IMR-90 (cell line): ENCODE measurements around the gene RELT. TPM values are rescaled to one million over a fixed set of nuclear protein-coding genes. Genes with fewer than 3 reads are reported as not detected.

ENCODE experiments used
- ATAC-seq: fragments of 200-7000 bp; cut with Tn5 transposase; 2 replicates; pipeline ENCODE4 v1.9.1; 2020; ENCODE audit warnings: low read depth, mild to moderate bottlenecking, moderate library complexity
- BruUV-seq: library from RNA; stranded (reverse); fragments of 400-500 nt; replicated peaks from 2 replicates; lab custom pipeline; 2021; lab: Mats Ljungman, UMichigan
- CTCF ChIA-PET: fragments of 300-600 bp; formaldehyde crosslinking; extraction: SDS; loops from one replicate; lab custom pipeline; 2021; ENCODE audit warnings: antibody characterized with exemption; lab: Yijun Ruan, JAX
- POLR2A ChIA-PET: fragments of 300-600 bp; sonication (Branson Sonifier 250); formaldehyde crosslinking; loops from one replicate; lab custom pipeline; 2022; ENCODE audit warnings: antibody characterized with exemption; ENCODE audit not compliant: unreplicated experiment; lab: Charles Lee
- DNase-seq: peaks from one replicate; pipeline ENCODE4 v3.0.0; 2013
- H2AFZ ChIP-seq: replicated peaks from 2 replicates; pipeline ENCODE3; 2013; ENCODE audit warnings: low read length, mild to moderate bottlenecking; ENCODE audit not compliant: poor library complexity
- H2AK5ac ChIP-seq: 2 replicates; pipeline ENCODE4 v1.6.1; 2013; ENCODE audit warnings: low read depth, low read length, inconsistent platforms
- H2AK9ac ChIP-seq: replicated peaks from 2 replicates; pipeline ENCODE3; 2013; ENCODE audit warnings: mild to moderate bottlenecking, low read depth, low read length, moderate library complexity; ENCODE audit not compliant: poor library complexity
- H2BK120ac ChIP-seq: 2 replicates; pipeline ENCODE4 v1.6.1; 2013; ENCODE audit warnings: low read depth, low read length, inconsistent platforms
- H2BK15ac ChIP-seq: 3 replicates; pipeline ENCODE4 v1.6.1; 2013; ENCODE audit warnings: low read depth, low read length, inconsistent platforms
- H2BK20ac ChIP-seq: 2 replicates; pipeline ENCODE4 v1.6.1; 2013; ENCODE audit warnings: low read depth, mild to moderate bottlenecking, inconsistent platforms, low read length, moderate library complexity
- H2BK5ac ChIP-seq: 2 replicates; pipeline ENCODE4 v1.6.1; 2013; ENCODE audit warnings: mild to moderate bottlenecking, low read depth, low read length, inconsistent platforms; ENCODE audit not compliant: poor library complexity, severe bottlenecking
- H3K14ac ChIP-seq: replicated peaks from 2 replicates; pipeline ENCODE4 v1.6.1; 2013; ENCODE audit warnings: low read depth, low read length, inconsistent platforms
- H3K18ac ChIP-seq: 2 replicates; pipeline ENCODE4 v1.6.1; 2013; ENCODE audit warnings: low read depth, low read length, control low read depth
- H3K23ac ChIP-seq: 2 replicates; pipeline ENCODE4 v1.6.1; 2013; ENCODE audit warnings: low read depth, low read length, inconsistent platforms
- H3K27ac ChIP-seq: 2 replicates; pipeline ENCODE4 v1.5.1; 2013; ENCODE audit warnings: mild to moderate bottlenecking, control low read depth, low read length; ENCODE audit not compliant: insufficient read depth
- H3K27me3 ChIP-seq: 2 replicates; pipeline ENCODE4 v1.6.1; 2013; ENCODE audit warnings: low read length; ENCODE audit not compliant: control insufficient read depth, insufficient read depth
- H3K36me3 ChIP-seq: 2 replicates; pipeline ENCODE4 v1.6.1; 2013; ENCODE audit warnings: low read length, mixed read lengths; ENCODE audit not compliant: control insufficient read depth, insufficient read depth
- H3K4ac ChIP-seq: 2 replicates; pipeline ENCODE4 v1.6.1; 2013; ENCODE audit warnings: low read depth, low read length, inconsistent platforms
- H3K4me1 ChIP-seq: 2 replicates; pipeline ENCODE4 v1.6.1; 2013; ENCODE audit warnings: low read length, mixed read lengths; ENCODE audit not compliant: control insufficient read depth, insufficient read depth
- H3K4me2 ChIP-seq: 2 replicates; pipeline ENCODE4 v1.6.1; 2013; ENCODE audit warnings: low read depth, mild to moderate bottlenecking, control low read depth, low read length, moderate library complexity
- H3K4me3 ChIP-seq: 2 replicates; pipeline ENCODE4 v1.5.1; 2013; ENCODE audit warnings: low read depth, mild to moderate bottlenecking, control low read depth, low read length, moderate library complexity; ENCODE audit not compliant: insufficient read depth
- H3K56ac ChIP-seq: 2 replicates; pipeline ENCODE4 v1.6.1; 2013; ENCODE audit warnings: low read length, inconsistent platforms; ENCODE audit not compliant: insufficient read depth; ENCODE audit errors: extremely low read depth
- H3K79me1 ChIP-seq, 2 experiments: 2 replicates each; pipeline ENCODE4 v1.6.1; 2013; ENCODE audit warnings: low read length in 2 of 2, inconsistent platforms in 1 of 2, low read depth in 1 of 2
- H3K9ac ChIP-seq: 2 replicates; pipeline ENCODE4 v1.6.1; 2013; ENCODE audit warnings: low read depth, low read length, control low read depth
- H3K9me1 ChIP-seq: 2 replicates; pipeline ENCODE4 v1.6.1; 2013; ENCODE audit warnings: low read length, inconsistent platforms; ENCODE audit not compliant: insufficient read depth
- H3K9me3 ChIP-seq: 2 replicates; pipeline ENCODE4 v1.6.1; 2013; ENCODE audit warnings: low read length; ENCODE audit not compliant: control insufficient read depth, insufficient read depth
- H4K20me1 ChIP-seq: 2 replicates; pipeline ENCODE4 v1.6.1; 2013; ENCODE audit warnings: low read length, inconsistent platforms; ENCODE audit not compliant: insufficient read depth
- H4K5ac ChIP-seq: 2 replicates; pipeline ENCODE4 v1.6.1; 2013; ENCODE audit warnings: mild to moderate bottlenecking, low read depth, low read length, control low read depth
- H4K8ac ChIP-seq, 2 experiments: 2 replicates each; pipeline ENCODE4 v1.6.1; 2013; ENCODE audit warnings: low read depth in 2 of 2, low read length in 2 of 2, control low read depth in 1 of 2, inconsistent platforms in 1 of 2
- H4K91ac ChIP-seq: 2 replicates; pipeline ENCODE4 v1.6.1; 2013; ENCODE audit warnings: low read depth, low read length, inconsistent platforms; ENCODE audit not compliant: insufficient read depth
- CHD1 ChIP-seq: IDR thresholded peaks from 2 replicates; pipeline ENCODE4 v1.6.1; 2012; ENCODE audit warnings: low read depth, low read length, improper control_type of control experiment
- CTCF ChIP-seq: conservative IDR thresholded peaks from 2 replicates; pipeline ENCODE4 v1.5.1; 2012; ENCODE audit warnings: mild to moderate bottlenecking, low read depth, low read length, improper control_type of control experiment
- POLR2A ChIP-seq: IDR thresholded peaks from 2 replicates; pipeline ENCODE4 v1.6.1; 2012; ENCODE audit warnings: mild to moderate bottlenecking, low read depth, low read length
- RCOR1 ChIP-seq: IDR thresholded peaks from 2 replicates; pipeline ENCODE4 v1.6.1; 2012; ENCODE audit warnings: mild to moderate bottlenecking, low read length, improper control_type of control experiment; ENCODE audit not compliant: insufficient replicate concordance
- RFX5 ChIP-seq: IDR thresholded peaks from 2 replicates; pipeline ENCODE4 v1.8.0; 2012; ENCODE audit warnings: low read depth, mild to moderate bottlenecking, low read length, moderate library complexity
- SMC3 ChIP-seq: fragments of 150-350 bp; IDR thresholded peaks from 2 replicates; pipeline ENCODE4 v1.6.1; 2016; ENCODE audit warnings: low read depth, mild to moderate bottlenecking, antibody characterized with exemption, low read length, moderate library complexity
- WGBS, 2 experiments: methylation state at CpG; one replicate each; pipeline versions ENCODE4 v1.1.5 to v1.1.7; 2013; ENCODE audit warnings: missing lambda C conversion rate in 2 of 2; ENCODE audit not compliant: insufficient read length in 1 of 2; ENCODE audit errors: extremely low coverage in 2 of 2; 5-methylcytosine and 5-hydroxymethylcytosine counted together
- dilution Hi-C: fragments of 300-500 bp; cut with HindIII; formaldehyde crosslinking; loops from one replicate; pipeline ENCODE4 v1.14.3; 2018; ENCODE audit warnings: low sequenced_read_pairs; ENCODE audit not compliant: unreplicated experiment
- in situ Hi-C: fragments of 300-500 bp; cut with MboI; formaldehyde crosslinking; loops from 3 replicates; pipeline ENCODE4 v1.14.3; 2019; ENCODE audit warnings: low sequenced_read_pairs, inconsistent platforms, mixed read lengths
- intact Hi-C: fragments of 100-400 bp; cut with micrococcal nuclease; formaldehyde crosslinking; loops from 2 replicates; pipeline ENCODE4 v1.10.0; 2022
- polyA plus RNA-seq, 3 experiments: library from polyadenylated mRNA; depleted of rRNA; stranded (reverse); fragments of >200 nt; gene quantifications; 2 replicates each; pipeline ENCODE4 v1.2.3, GENCODE V29; 2012; ENCODE audit warnings: low replicate concordance in 1 of 3
- total RNA-seq: library from RNA; depleted of rRNA; stranded (reverse); fragments of >200 nt; gene quantifications from 2 replicates; pipeline ENCODE4 v1.2.3, GENCODE V29; 2012

Gene RELT
- total and polyA plus RNA-seq, 2 of the 4 experiments (the other 2 are of a cell fraction), result 2.3 to 5.3 TPM

- Histone ChIP-seq H3K56ac (no peak overlapping the region), H3K4ac (no peak overlapping the region), H3K14ac (no peak overlapping the region), H2BK20ac (no peak overlapping the region), H4K91ac (no peak overlapping the region), H2AK5ac (no peak overlapping the region), H4K5ac (no peak overlapping the region), H3K9me1 (no peaks in the 10 kb centered on the region; the same call in none of the 2 replicates), H3K36me3 (peaks cover 15% of the 10 kb centered on the region), H3K27ac (no peak overlapping the region), H4K20me1 (no peaks in the 10 kb centered on the region), H3K4me2 (no peak overlapping the region), H2AK9ac (no peak overlapping the region), H3K23ac (no peak overlapping the region), H4K8ac (no peak overlapping the region), H3K27me3 (no peaks in the 10 kb centered on the region), H3K9ac (no peak overlapping the region), H2BK15ac (no peak overlapping the region), H3K18ac (no peak overlapping the region), H3K79me1 (no peaks in the 10 kb centered on the region), H3K9me3 (no peaks in the 10 kb centered on the region), H3K4me1 (peaks cover 6% of the 10 kb centered on the region; the same call in 1 of the 2 replicates), H2BK5ac (no peak overlapping the region), H2AFZ (no peak overlapping the region), H3K4me3 (no peak overlapping the region), H2BK120ac (no peak overlapping the region)
- intact Hi-C loops, result loop anchor here (5.0 kb wide), 1 partner anchor 529 kb away; no protein-coding TSS in a partner anchor
- TF ChIP-seq RFX5, result no peak
- peak; percentile 35 for TF ChIP-seq CTCF
- no peak for TF ChIP-seq POLR2A
- no peak for TF ChIP-seq RCOR1
- TF ChIP-seq CHD1, result no peak
- TF ChIP-seq SMC3, result peak; percentile 29; the same call in 1 of the 2 replicates
- POLR2A ChIA-PET, result interaction anchor here (0.6 kb wide), 1 partner anchor 83 kb away, joined by 4 read pairs; no protein-coding TSS in a partner anchor
- dilution Hi-C loops, result no loop called here
- CTCF ChIA-PET, result no interaction called here
- no peak for DNase-seq
- WGBS, 2 experiments, result no CpG with 5 or more reads among the region's 1 CpG
- no TSS peak for BruUV-seq
- in situ Hi-C loops, result loop anchor here (5.0 kb wide), 1 partner anchor 254 kb away; no protein-coding TSS in a partner anchor
- 0 out of 2 replicates have a peak, but pooled peaks have one; percentile 19 for ATAC-seq
These were observed 26.6 kb downstream of the RELT start for GRCh38 chr11:73402834-73403185.
